Ovary (tissue), 9 donors: Measurements from ENCODE around the gene KRTAP17-1. TPM values are rescaled to one million over a fixed set of nuclear protein-coding genes. Genes with fewer than 3 reads are reported as not detected.

Source experiments
- DNase-seq, 5 donors: peaks; one replicate each; pipeline ENCODE4 v3.0.0-alpha.2; 2019 to 2020
- H3K27ac ChIP-seq, 2 donors: fragments of 200-600 bp; one replicate each; pipeline versions ENCODE4 v1.5.1 to v1.8.0; 2019 to 2022
- H3K27me3 ChIP-seq: fragments of 200-600 bp; one replicate; pipeline ENCODE4 v1.8.0; 2022
- H3K36me3 ChIP-seq: fragments of 200-600 bp; sonication (generic); one replicate; pipeline ENCODE4 v1.5.1; 2019
- H3K4me1 ChIP-seq: one replicate; pipeline ENCODE4 v1.8.1; 2013; ENCODE audit warnings: mild to moderate bottlenecking, moderate library complexity; ENCODE audit not compliant: insufficient read depth
- H3K4me3 ChIP-seq: fragments of 200-600 bp; sonication (generic); one replicate; pipeline ENCODE4 v1.5.1; 2017
- H3K9me3 ChIP-seq, 2 donors: fragments of 200-600 bp in 1 of 2; sonication (generic) in 1 of 2; one replicate each; pipeline versions ENCODE4 v1.5.1 to v1.8.1; 2013 to 2019; ENCODE audit warnings: mild to moderate bottlenecking in 1 of 2, moderate library complexity in 1 of 2
- EP300 ChIP-seq: sonication (generic); formaldehyde crosslinking; IDR thresholded peaks from one replicate; pipeline ENCODE4 v1.6.1; 2017; ENCODE audit warnings: antibody characterized with exemption
- POLR2A ChIP-seq: fragments of 450-650 bp; IDR thresholded peaks from one replicate; pipeline ENCODE4 v1.6.1; 2017; ENCODE audit warnings: antibody characterized with exemption, mild to moderate bottlenecking, moderate library complexity
- WGBS, 3 donors: extraction: QIAGEN DNeasy Blood & Tissue Kit in 1 of 3; methylation state at CpG; one replicate each; pipeline versions ENCODE4 v1.1.5 to v1.1.7; 2013 to 2017; 5-methylcytosine and 5-hydroxymethylcytosine counted together
- intact Hi-C, 4 donors: fragments of 100-400 bp; cut with DNase I; formaldehyde crosslinking; loops; one replicate each; pipeline versions ENCODE4 v1.11.0 to v1.15.1; 2022 to 2023
- polyA plus RNA-seq, 2 donors: library from polyadenylated mRNA; stranded (reverse); fragments of 200-250 nt in 1 of 2; fragments of 350-450 nt in 1 of 2; fragmentation: Illumina TruSeq in 1 of 2; extraction: RNeasy Lipid Tissue Mini Kit (QIAGEN cat#74804) in 1 of 2; gene quantifications; one replicate each; pipeline ENCODE4 v1.2.3, GENCODE V29; 2013 to 2014
- total RNA-seq, 7 donors: library from RNA; depleted of rRNA in 2 of 7; stranded (reverse); fragments of >200 nt in 2 of 7; fragmentation: NEBNext Ultra II Directional in 3 of 7; extraction: Animal tissue kit (Norgen Biotek cat#: 25700) in 3 of 7; gene quantifications; one replicate each; pipeline versions ENCODE4 v1.1.0 to v1.2.4, GENCODE V29; 2016 to 2023
- TF ChIP-seq, protein P1 (sequence below), 3 donors: fragments of 450-650 bp in 2 of 3; fragments of 200-600 bp in 1 of 3; IDR thresholded peaks; one replicate each; pipeline versions ENCODE4 v1.5.1 to v1.8.0; 2016 to 2022; ENCODE audit warnings: antibody characterized with exemption in 3 of 3, mild to moderate bottlenecking in 1 of 3
- donor health status: DM: no; HTN: no; CAD: no; lungs with moderate emphysema.
- donor health status: DM: no; HTN: no; CAD: no.
- donor health status: Bipolar disorder and iron deficiency.
- donor health status: DM: yes; HTN: yes; CAD: no.
- donor health status: DM: no; HTN: no; CAD: no.
- donor health status: DM: yes; HTN: yes; CAD: no.

Gene KRTAP17-1
- total and polyA plus RNA-seq, 9 donors = not detected

DNA sequence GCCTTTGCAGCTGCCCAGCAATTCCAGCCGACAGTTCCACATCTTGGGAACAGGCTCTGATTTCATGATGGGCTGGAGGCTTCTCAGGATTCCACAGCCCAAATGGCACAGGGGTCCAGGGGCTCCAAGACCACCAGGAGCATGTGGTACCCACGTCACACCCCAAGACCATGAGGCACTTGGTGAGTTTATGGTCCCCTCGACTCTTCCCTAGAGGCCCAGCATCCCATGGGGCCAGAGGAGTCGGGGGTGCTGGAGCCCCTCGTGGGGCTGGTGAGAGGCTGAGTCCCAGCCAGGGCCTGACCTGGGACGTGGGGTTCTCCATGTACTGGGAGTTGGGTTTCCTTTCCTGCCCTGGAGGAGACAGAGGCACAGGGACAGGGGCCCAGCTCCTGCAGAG, 10.1 kb upstream of the KRTAP17-1 start:
- 88 to 94% (median 91%) methylated on average over 6 of the region's 6 CpGs for WGBS, 3 donors
- intact Hi-C loops = no loop called here
- H3K27ac ChIP-seq = no peak overlapping the region

DNA sequence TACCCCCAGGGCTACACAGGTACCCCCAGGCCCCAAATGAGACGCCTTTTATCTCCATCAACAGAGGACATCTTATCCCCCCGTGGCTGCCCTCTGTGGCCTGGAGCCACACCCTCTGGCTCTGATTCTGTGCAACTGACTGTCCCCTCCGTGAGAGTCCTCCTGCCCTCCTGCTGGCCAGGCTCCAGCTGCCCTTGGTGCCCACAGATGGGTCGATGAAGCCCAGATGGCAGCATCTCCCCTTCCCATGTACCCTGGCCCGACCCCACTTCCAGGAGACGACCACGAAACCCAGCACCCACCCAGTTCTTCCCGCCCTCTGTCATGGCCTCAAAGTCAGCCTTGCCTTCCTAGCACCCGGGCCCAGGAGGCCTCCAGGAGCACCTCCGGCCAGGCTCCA, 9.6 kb upstream of the KRTAP17-1 start:
- WGBS, 3 donors = 86 to 93% (median 92%) methylated on average over 10 of the region's 10 CpGs
- Histone ChIP-seq H3K4me3 (no peak overlapping the region), H3K4me1 (peaks cover 4% of the 10 kb centered on the region), H3K9me3 (no peaks in the 10 kb centered on the region), H3K27ac (no peak overlapping the region), H3K27me3 (no peaks in the 10 kb centered on the region), H3K36me3 (no peaks in the 10 kb centered on the region)
- intact Hi-C loops = no loop called here
- no peak for DNase-seq
- TF ChIP-seq EP300 (no peak), POLR2A (no peak)

More for the DNA sequence above, 10.1 kb upstream of the KRTAP17-1 start:
- Histone ChIP-seq H3K4me1 (peaks cover 4% of the 10 kb centered on the region), H3K9me3 (no peaks in the 10 kb centered on the region), H3K4me3 (no peak overlapping the region), H3K36me3 (no peaks in the 10 kb centered on the region), H3K27me3 (no peaks in the 10 kb centered on the region)
- DNase-seq = no peak
- TF ChIP-seq, protein P1, sequence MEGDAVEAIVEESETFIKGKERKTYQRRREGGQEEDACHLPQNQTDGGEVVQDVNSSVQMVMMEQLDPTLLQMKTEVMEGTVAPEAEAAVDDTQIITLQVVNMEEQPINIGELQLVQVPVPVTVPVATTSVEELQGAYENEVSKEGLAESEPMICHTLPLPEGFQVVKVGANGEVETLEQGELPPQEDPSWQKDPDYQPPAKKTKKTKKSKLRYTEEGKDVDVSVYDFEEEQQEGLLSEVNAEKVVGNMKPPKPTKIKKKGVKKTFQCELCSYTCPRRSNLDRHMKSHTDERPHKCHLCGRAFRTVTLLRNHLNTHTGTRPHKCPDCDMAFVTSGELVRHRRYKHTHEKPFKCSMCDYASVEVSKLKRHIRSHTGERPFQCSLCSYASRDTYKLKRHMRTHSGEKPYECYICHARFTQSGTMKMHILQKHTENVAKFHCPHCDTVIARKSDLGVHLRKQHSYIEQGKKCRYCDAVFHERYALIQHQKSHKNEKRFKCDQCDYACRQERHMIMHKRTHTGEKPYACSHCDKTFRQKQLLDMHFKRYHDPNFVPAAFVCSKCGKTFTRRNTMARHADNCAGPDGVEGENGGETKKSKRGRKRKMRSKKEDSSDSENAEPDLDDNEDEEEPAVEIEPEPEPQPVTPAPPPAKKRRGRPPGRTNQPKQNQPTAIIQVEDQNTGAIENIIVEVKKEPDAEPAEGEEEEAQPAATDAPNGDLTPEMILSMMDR (IDR thresholded peaks at IDR 0.05) = no peak
- TF ChIP-seq EP300 (no peak), POLR2A (no peak)

DNA sequence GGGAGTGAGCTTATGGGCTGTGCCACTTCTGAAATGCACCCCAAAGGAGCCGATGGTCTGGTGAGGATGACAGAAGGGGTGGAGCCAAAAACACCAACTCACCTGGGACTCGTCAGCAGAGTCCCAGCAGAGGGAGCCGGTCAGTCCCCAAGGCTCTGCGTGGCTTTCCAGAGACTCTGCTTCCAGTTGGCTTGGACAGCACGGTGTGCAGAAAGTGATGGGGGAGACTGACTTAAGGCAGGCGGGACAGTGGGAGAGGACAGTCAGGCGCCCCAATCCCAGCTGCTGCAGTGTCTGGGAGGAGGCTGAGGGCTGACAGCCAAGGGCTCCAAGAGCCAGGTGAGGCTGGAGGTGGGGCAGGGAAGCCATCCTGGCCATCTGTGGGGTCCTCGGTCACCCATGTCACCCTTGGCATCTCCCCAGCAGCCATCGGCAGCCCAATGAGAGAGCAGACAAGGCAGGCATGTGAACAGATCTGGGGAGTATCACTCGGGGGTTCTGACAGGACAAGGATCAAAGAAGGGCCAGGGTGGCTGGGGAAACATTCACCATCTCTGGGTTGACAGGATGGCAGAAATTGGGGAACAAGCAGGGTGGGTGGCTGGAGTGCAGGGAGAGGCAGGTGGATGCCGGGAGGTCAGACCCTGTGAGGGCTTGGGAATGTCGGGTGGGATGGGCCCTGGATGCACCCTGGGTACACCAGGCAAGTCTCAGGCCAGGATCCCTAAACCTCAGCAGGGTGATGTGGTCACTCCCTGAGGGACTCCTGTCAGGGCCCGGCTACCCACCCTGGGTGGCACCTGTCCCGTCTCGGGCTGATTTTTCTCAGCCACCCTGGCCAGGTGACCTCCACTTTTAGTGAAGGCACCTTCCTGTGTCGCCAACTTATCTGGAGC, 8.9 kb upstream of the KRTAP17-1 start:
- DNase-seq = no peak
- Histone ChIP-seq H3K27ac (no peak overlapping the region), H3K27me3 (no peaks in the 10 kb centered on the region), H3K36me3 (no peaks in the 10 kb centered on the region), H3K9me3 (no peaks in the 10 kb centered on the region), H3K4me1 (peaks cover 4% of the 10 kb centered on the region), H3K4me3 (no peak overlapping the region)
- intact Hi-C loops = no loop called here
- TF ChIP-seq POLR2A (no peak), EP300 (no peak)
- TF ChIP-seq, protein P1 (IDR thresholded peaks at IDR 0.05) = no peak
- 74 to 83% (median 80%) methylated on average over 16 of the region's 16 CpGs for WGBS, 3 donors

DNA sequence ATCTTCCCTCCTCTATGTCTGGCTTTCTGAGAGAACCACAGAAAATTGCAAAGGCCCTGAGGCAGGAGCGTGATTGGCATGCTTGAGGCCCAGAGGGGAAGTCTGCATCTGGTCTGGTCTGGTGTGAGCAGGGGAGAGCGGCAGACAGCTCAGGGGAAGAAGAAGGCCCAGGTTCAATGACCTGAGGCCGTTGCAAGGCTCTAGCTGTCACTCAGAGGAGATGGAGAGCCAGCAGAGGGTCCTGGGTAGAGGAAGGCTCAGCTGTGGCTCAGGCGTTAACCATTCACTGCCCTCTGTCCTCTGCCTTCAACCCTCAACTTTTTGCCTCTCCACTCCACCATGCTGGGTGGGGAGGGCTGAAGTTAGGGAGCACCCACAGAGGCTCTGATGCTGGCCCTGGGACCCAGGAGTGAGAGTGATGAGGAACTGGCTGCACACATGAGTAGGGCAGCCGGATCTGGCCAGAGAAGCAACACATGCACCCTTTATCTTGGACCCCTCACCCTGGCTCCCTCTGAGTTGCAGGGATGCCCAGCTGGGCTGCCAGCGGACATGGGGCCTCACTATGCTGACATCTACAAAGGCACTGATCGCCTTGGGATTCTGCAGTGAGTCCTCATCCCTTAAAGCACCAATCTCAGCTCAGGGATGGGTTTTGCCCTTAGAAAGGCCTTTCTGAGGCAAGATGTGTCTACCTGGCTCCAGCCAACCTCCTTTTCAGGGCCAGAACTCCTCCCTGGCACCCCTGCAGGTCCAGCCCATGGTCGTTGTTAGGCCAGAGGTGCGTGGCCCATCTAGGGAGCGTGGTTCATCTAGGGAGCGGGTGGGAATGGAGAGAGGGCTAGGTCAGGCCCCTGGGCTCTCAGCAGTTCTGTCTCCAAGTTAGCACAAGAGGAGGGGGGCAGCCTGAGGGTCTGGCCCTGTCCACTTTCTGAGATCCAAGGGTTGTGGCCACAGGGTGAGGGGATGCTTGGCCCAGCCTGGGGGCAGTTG, 7.7 kb upstream of the KRTAP17-1 start:
- TF ChIP-seq, protein P1 (IDR thresholded peaks at IDR 0.05) = no peak
- TF ChIP-seq EP300 (no peak), POLR2A (no peak)
- intact Hi-C loops = no loop called here
- H3K9me3 ChIP-seq = no peaks in the 10 kb centered on the region
- H3K4me3 ChIP-seq = no peak overlapping the region
- H3K4me1 ChIP-seq = peaks cover 4% of the 10 kb centered on the region
- H3K36me3 ChIP-seq = no peaks in the 10 kb centered on the region
- no peaks in the 10 kb centered on the region for H3K27me3 ChIP-seq
- no peak for DNase-seq
- 90 to 96% (median 94%) methylated on average over 11 of the region's 11 CpGs for WGBS, 3 donors
- H3K27ac ChIP-seq = no peak overlapping the region
